HTR-8/SVneo (cell line): Measurements from ENCODE around the gene BAZ2A.
"Not testable (repeated sequence)": the region's sequence is repeated elsewhere in the genome, so short reads cannot be mapped to it uniquely, and the experiment has no call there.

ENCODE experiments used
- DNase-seq: peaks from one replicate; pipeline ENCODE4 v3.0.0; 2011; ENCODE audit warnings: low spot score, mixed read lengths; ENCODE audit not compliant: insufficient read length
- FAIRE-seq: peaks from 2 replicates; lab custom pipeline; 2011; peaks lifted over from hg19 to GRCh38; lab: Jason Lieb, UNC

The BAZ2A gene

GRCh38 chr12:56599797-56600196, 30.3 kb downstream of the BAZ2A start:
- FAIRE-seq (no peak), DNase-seq (no peak)

- DNase-seq, result no peak
- no peak for FAIRE-seq
These were observed 31.1 kb downstream of the BAZ2A start for GRCh38 chr12:56599041-56599440.

GRCh38 chr12:56596815-56597214, 33.3 kb downstream of the BAZ2A start:
- no peak for FAIRE-seq
- no peak for DNase-seq

GRCh38 chr12:56593909-56594621, 36.1 kb downstream of the BAZ2A start:
- DNase-seq, result peak; percentile 85
- peak; percentile 59 for FAIRE-seq

- DNase-seq (no peak), FAIRE-seq (no peak)
These were observed 38.2 kb downstream of the BAZ2A start for GRCh38 chr12:56591961-56592360.

GRCh38 chr12:56591126-56591525, 39.0 kb downstream of the BAZ2A start:
- DNase-seq, result no peak
- FAIRE-seq, result no peak

- FAIRE-seq (no peak), DNase-seq (no peak)
These were observed 39.8 kb downstream of the BAZ2A start for GRCh38 chr12:56590237-56590830.

GRCh38 chr12:56589783-56590182, 40.3 kb downstream of the BAZ2A start:
- no peak for FAIRE-seq

GRCh38 chr12:56585098-56585497, 45.0 kb downstream of the BAZ2A start:
- FAIRE-seq, result no peak
- no peak for DNase-seq

More at GRCh38 chr12:56589783-56590182, 40.3 kb downstream of the BAZ2A start:
- no peak for DNase-seq

- DNase-seq (no peak), FAIRE-seq (no peak)
These were observed 48.5 kb downstream of the BAZ2A start for GRCh38 chr12:56581418-56582145.

GRCh38 chr12:56578983-56579546, 51.1 kb downstream of the BAZ2A start:
- FAIRE-seq (no peak), DNase-seq (no peak)

- not testable (repeated sequence) for FAIRE-seq
These were observed 52.9 kb downstream of the BAZ2A start for GRCh38 chr12:56577248-56577647.

GRCh38 chr12:56574210-56574609, 55.9 kb downstream of the BAZ2A start:
- FAIRE-seq, result no peak
- DNase-seq, result no peak

More at GRCh38 chr12:56577248-56577647, 52.9 kb downstream of the BAZ2A start:
- not testable (repeated sequence) for DNase-seq

GRCh38 chr12:56572288-56572687, 57.8 kb downstream of the BAZ2A start:
- no peak for DNase-seq
- no peak for FAIRE-seq

- DNase-seq (no peak), FAIRE-seq (no peak)
These were observed 59.0 kb downstream of the BAZ2A start for GRCh38 chr12:56571121-56571520.

GRCh38 chr12:56568146-56568545, 62.0 kb downstream of the BAZ2A start:
- DNase-seq (no peak), FAIRE-seq (no peak)

GRCh38 chr12:56565510-56566101, 64.5 kb downstream of the BAZ2A start:
- FAIRE-seq, result no peak
- DNase-seq, result no peak

GRCh38 chr12:56551070-56551469, 79.1 kb downstream of the BAZ2A start:
- no peak for DNase-seq
- no peak for FAIRE-seq

GRCh38 chr12:56546680-56547079, 83.4 kb downstream of the BAZ2A start:
- DNase-seq (no peak), FAIRE-seq (no peak)
